Glomerular visceral epithelial cell (primary cell): Measurements from ENCODE around the gene TRIM34.
"Not testable (repeated sequence)": the region's sequence is repeated elsewhere in the genome, so short reads cannot be mapped to it uniquely, and the experiment has no call there.

ENCODE experiments used
- DNase-seq: peaks from one replicate; pipeline ENCODE4 v3.0.0-alpha.2; 2016; ENCODE audit errors: extremely low spot score

Gene TRIM34

DNA sequence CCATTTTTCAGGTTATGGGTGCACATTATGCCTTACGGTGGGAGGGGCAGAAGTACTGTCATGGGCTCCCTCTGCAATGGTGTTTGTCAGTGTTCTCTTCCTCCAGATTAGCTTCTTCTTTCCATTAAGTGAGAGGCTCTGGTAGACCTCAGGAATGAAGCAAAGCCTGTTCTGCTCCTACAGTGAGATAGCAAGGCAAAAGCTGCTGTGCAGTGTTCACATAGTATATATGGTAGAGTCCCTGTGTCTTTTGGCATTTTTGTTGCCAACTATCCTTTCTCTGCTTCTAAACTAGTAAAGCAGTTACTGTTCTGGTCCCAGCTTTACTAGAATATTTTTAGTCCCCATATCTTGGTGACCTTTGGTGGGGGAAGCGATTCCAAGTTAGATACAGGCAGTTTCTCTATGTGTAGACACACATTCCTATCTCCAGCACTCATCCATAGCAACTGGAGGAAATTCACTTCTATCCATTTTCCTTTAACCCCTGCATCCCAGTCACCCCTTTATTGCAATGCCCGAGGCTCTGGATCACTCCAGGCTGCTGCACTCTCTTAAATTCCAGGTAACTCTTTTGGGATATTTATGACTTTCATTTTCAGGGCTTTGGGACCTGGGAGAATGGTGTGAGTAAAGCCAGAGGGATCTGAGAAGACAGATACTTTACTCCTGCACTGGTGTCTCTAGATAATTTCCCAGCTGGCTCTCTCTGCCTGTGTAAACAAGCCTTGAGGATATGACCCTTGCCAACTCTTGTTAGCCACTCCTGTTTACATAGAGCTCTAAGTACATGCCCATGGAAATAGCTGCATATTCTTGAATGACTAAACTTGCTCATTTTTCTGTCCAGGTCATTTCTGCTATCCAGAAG lies 3.9 kb upstream of the TRIM34 start:
- DNase-seq, result peak; percentile 4

DNA sequence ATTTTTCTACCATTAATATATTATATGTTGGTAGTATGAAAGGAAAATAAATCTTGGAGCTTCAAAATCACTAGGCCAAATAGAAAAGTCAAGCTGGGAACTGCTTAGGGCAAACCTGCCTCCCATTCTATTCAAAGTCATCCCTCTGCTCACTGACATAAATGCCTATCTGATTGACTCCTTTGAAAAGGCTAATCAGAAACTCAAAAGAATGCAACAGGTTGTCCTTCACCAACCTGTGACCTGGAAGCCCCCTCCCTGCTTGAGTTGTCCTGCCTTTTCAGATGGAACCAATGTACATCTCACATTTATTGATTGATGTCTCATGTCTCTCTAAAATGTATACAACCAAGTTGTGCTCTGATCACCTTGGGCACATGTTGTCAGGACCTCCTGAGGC lies 3.2 kb upstream of the TRIM34 start:
- DNase-seq, result no peak

GRCh38 chr11:5622802-5623201 lies 2.0 kb upstream of the TRIM34 start:
- no peak for DNase-seq

GRCh38 chr11:5625281-5625680 lies 480 bp downstream of the TRIM34 start:
- no peak for DNase-seq

DNA sequence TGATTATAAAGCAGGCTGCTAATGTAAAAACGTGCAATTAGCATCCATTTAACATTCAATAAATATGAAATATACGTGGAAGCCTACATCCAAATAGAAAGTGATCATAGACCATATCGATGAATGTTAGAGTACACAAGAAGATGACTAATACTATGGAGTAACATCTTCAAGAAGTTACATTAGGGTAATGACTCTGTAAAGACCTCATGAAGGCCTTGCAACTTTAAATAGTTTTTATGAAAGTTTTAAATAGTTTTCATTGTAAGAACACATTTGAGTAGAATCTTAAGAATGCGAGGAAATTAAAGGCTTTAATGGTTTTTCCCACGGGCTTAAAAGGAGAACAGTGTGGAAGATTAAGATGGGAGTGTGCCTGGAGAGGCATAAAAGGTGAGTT lies 1.4 kb downstream of the TRIM34 start:
- no peak for DNase-seq

GRCh38 chr11:5631417-5631816 lies 6.6 kb downstream of the TRIM34 start:
- no peak for DNase-seq

DNA sequence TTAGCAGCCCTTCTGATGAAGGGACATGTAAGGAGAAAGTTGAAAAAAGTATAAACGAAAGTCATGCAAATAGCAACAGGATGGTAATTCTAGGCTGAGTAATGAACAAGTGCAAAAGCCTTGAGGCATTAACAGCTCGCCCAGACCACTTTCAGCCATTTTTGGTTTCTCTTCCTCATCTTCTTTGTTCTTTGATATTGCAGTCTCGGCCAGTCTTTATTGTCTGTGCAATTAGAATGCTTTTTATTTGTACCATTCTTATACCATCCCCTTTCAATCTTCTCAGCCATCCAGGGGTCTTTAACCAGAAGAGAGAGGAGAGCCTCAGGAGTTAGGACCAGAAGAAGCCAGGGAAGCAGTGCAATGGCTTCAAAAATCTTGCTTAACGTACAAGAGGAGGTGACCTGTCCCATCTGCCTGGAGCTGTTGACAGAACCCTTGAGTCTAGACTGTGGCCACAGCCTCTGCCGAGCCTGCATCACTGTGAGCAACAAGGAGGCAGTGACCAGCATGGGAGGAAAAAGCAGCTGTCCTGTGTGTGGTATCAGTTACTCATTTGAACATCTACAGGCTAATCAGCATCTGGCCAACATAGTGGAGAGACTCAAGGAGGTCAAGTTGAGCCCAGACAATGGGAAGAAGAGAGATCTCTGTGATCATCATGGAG lies 7.3 kb downstream of the TRIM34 start:
- no peak for DNase-seq

DNA sequence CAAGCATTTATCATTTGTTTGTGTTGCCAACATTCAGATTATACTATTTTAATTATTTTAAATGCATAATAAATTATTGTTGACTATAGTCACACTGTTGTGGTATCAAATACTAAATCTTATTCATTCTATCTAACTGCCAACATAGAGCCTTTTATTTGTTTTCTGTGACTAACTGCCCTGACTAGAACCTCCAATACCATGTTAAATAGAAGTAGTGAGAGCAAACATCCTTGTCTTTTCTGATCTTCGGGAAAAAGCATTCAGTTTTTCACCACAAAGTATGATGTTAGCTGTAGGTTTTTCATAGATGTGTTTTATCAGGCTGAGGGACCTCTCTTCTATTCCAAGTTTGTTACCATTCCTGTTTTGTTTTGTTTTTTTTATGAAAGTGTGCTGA lies 15.2 kb downstream of the TRIM34 start:
- no peak for DNase-seq

DNA sequence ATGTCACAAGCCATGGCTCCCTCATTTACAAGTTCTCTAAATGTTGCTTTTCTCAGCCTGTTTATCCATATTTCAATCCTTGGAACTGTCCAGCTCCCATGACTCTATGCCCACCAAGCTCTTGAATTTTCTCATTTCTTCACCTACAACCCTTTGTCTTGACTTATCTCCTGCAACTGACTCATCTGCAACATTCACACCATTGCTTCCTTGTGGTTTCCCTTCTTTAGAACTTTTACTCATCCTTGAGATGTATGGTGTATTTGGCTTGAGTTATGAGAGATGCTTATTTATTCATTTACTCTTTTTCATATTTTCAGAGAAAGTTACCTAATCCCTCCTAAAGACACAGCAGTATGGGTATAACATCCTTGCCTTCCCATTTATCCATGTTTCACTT lies 18.8 kb downstream of the TRIM34 start:
- no peak for DNase-seq

DNA sequence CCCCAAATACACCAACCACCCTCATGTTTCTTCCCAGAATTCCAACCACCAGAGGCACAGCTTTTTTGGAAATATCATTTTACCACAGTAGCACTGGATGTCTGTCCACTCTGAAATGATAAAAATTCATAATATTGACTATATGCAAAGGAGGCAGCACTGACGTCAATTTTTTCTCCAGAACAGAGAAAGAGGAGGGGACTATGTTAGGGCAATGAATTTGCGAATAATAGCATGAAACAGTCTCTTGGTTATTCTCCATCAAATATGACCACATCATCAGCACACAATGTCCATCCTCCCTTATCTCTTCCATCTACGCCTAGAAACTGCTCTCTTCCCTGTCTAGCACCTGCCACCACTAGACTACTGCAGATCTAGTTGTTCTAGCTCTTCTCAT lies 21.3 kb downstream of the TRIM34 start:
- no peak for DNase-seq

GRCh38 chr11:5655474-5655873 lies 30.7 kb downstream of the TRIM34 start:
- DNase-seq, result no peak

GRCh38 chr11:5656956-5657355 lies 32.2 kb downstream of the TRIM34 start:
- DNase-seq, result not testable (repeated sequence)

DNA sequence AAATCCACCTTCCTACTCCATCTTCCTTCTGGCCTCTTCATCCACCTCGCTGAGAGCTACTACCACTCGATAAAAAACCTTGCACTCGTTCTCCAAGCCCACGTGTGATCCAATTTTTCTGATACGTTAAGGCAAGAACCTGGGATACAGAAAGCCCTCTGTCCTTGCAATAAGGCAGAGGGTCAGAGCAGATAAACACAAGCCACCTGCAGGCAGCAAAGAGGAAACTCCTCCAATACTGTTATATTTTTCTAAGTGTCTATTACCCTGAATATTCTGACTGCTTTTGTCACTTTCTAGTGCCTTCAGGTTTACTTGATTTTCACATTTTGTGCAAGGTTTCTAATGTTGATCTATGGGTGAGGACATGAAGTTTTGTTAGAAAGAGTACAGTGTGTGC lies 33.5 kb downstream of the TRIM34 start:
- no peak for DNase-seq

GRCh38 chr11:5663511-5663910 lies 38.7 kb downstream of the TRIM34 start:
- no peak for DNase-seq

DNA sequence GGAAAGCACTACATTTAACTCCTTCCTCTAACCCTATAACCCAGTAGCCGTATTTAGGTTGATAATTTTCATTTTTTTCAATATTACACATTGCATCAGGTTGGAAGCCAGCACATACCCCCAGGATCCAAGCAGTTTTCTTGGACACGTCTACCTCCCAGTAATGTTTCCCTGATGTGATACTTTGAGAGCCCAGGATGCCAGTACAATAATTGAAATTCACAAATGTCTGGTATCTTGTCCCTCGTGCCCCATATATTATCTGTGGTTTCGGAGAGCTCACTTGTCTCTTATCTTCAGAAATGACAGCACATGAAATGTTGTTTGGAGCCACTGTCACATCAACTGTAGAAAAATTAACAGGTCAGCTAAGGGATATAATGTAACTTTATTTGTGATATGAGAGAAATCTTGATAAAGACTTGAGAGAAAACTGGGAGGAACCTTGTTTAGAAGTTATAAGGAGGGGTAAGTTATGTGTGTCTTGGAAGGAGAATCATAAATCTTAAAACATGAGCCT lies 40.3 kb downstream of the TRIM34 start:
- DNase-seq, result no peak

- DNase-seq, result no peak
Measured at GRCh38 chr11:5665746-5666401, 41.1 kb downstream of the TRIM34 start.

- no peak for DNase-seq
Measured at GRCh38 chr11:5666402-5666793, 41.6 kb downstream of the TRIM34 start.

- no peak for DNase-seq
Measured at GRCh38 chr11:5671831-5672230, 47.0 kb downstream of the TRIM34 start.

- DNase-seq, result no peak
Measured at GRCh38 chr11:5674391-5674790, 49.6 kb downstream of the TRIM34 start.

GRCh38 chr11:5679811-5680210 lies 55.0 kb downstream of the TRIM34 start:
- DNase-seq, result peak; percentile 71

DNA sequence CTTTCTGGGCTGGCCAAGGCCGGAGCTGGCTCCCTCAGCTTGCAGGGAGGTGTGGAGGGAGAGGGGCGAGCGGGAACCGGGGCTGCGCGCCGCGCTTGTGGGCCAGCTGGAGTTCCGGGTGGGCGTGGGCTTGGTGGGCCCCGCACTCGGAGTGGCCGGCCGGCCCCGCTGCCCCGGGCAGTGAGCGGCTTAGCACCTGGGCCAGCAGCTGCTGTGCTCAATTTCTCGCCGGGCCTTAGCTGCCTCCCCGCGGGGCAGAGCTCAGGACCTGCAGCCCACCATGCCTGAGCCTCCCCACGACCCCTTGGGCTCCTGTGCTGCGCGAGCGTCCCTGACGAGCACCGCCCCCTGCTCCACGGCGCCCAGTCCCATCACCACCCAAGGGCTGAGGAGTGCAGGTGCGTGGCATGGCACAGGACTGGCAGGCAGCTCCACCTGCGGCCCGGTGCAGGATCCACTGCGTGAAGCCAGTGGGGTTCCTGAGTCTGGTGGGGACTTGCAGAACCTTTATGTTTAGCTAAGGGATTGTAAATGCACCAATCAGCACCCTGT lies 58.2 kb downstream of the TRIM34 start:
- DNase-seq, result not testable (repeated sequence)

DNA sequence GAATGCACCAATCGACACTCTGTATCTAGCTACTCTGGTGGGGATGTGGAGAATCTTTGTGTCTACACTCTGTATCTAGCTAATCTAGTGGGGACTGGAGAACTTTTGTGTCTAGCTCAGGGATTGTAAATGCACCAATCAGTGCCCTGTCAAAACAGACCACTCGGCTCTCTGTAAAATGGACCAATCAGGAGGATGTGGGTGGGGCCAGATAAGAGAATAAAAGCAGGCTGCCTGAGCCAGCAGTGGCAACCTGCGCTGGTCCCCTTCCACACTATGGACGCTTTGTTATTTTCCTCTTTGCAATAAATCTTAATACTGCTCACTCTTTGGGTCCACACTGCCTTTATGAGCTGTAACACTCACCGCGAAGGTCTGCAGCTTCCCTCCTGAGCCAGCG lies 58.8 kb downstream of the TRIM34 start:
- DNase-seq, result not testable (repeated sequence)
